Uterus (tissue), 4 donors: Measurements from ENCODE around the gene TMC7. TPM values are rescaled to one million over a fixed set of nuclear protein-coding genes. Genes with fewer than 3 reads are reported as not detected.

Experiments
- DNase-seq, 2 donors: peaks; one replicate each; pipeline ENCODE4 v3.0.0-alpha.2; 2019 to 2020
- H3K27ac ChIP-seq, 2 donors: fragments of 200-600 bp; sonication (generic); 1 replicate in 1 of 2; 2 replicates in 1 of 2; pipeline ENCODE4 v1.5.1; 2016 to 2018
- H3K27me3 ChIP-seq, 2 donors: fragments of 200-600 bp; sonication (generic); one replicate each; pipeline ENCODE4 v1.5.1; 2018 to 2019; ENCODE audit warnings: control low read depth in 1 of 2
- H3K36me3 ChIP-seq, 2 donors: fragments of 200-600 bp; sonication (generic); one replicate each; pipeline ENCODE4 v1.5.1; 2019; ENCODE audit warnings: control low read depth in 1 of 2
- H3K4me1 ChIP-seq, 2 donors: fragments of 200-600 bp; sonication (generic); one replicate each; pipeline ENCODE4 v1.5.1; 2018 to 2019; ENCODE audit warnings: control low read depth in 1 of 2
- H3K4me3 ChIP-seq, 2 donors: fragments of 200-600 bp; sonication (generic); 1 replicate in 1 of 2; 2 replicates in 1 of 2; pipeline ENCODE4 v1.5.1; 2018 to 2019; ENCODE audit warnings: mild to moderate bottlenecking in 1 of 2
- H3K9me3 ChIP-seq, 2 donors: fragments of 200-600 bp; sonication (generic); one replicate each; pipeline ENCODE4 v1.5.1; 2019; ENCODE audit warnings: control low read depth in 1 of 2
- POLR2A ChIP-seq, 2 donors: fragments of 450-650 bp; IDR thresholded peaks; one replicate each; pipeline ENCODE4 v1.6.1; 2016; ENCODE audit warnings: antibody characterized with exemption in 2 of 2, mild to moderate bottlenecking in 1 of 2, moderate library complexity in 1 of 2
- intact Hi-C: fragments of 100-400 bp; cut with DNase I; formaldehyde crosslinking; loops from one replicate; pipeline ENCODE4 v1.15.1; 2023; ENCODE audit warnings: low total_unique reads
- total RNA-seq, 4 donors: library from RNA; depleted of rRNA in 3 of 4; stranded (reverse); fragments of >200 nt in 3 of 4; gene quantifications; one replicate each; pipeline versions ENCODE4 v1.1.0 to v1.2.4, GENCODE V29; 2014 to 2023
- TF ChIP-seq, protein P1 (sequence below), 4 experiments: fragments of 200-600 bp in 2 of 4; fragments of 450-650 bp in 2 of 4; sonication (generic) in 2 of 4; IDR thresholded peaks; one replicate each; pipeline ENCODE4 v1.5.1; 2016 to 2019; ENCODE audit warnings: antibody characterized with exemption in 4 of 4, mild to moderate bottlenecking in 2 of 4, moderate library complexity in 1 of 4
- donor health status: DM: yes; HTN: yes; CAD: no.

The TMC7 gene
- total RNA-seq, result 1 to 10 TPM in 2 of 4 donors, not detected in 2; 1.7 to 1.8 TPM

DNA sequence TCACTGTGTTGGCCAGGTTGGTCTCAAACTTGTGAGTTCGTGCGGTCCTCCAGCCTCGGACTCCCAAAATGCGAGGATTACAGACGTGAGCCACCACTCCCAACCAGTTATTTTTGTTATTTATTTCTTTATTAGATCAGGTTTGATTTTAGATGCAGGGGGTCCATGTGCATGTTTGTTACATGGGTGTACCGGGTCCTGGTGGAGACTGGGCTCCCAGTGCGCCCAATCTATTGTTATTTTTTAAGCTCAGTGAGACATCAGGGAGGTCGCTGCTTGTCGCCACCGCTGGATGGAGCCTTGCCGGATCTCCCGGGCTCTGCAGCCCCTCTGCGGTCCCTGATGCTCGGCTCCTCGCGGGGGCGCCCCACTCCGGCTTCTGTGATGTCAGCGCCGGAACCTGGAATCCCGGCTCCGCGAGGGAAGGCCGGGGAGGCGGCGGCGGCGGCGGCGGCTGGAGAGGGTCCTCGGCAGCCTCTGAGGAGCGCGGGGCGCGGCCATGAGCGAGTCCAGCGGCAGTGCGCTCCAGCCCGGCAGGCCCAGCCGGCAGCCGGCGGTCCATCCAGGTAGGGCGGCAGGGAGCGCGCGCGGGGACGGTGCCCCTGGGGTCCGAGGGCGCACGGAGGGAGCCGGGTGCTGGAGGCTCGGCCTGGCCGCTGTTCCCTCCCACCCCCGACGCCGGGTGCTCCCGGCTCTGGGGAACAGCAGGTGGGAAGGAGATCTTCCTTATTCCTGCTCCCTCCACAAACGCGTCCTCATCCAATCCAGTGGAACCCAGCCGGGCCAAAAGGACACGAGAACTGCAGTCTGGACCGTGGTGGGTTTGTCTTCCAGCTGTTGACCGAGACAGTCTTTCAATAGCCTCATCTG lies at the start of gene TMC7:
TMC7 (plus strand) TSS at position 370 of the 870 bp plus-strand sequence; CDS start at position 500, 130 bp downstream.
- no peaks in the 10 kb centered on the region for H3K27me3 ChIP-seq
- H3K27ac ChIP-seq, result peak within 1 kb of the TSS; percentile 50 to 56
- H3K4me3 ChIP-seq, result peak within 1 kb of the TSS; percentile 20 to 43
- H3K9me3 ChIP-seq, result no peaks in the 10 kb centered on the region
- intact Hi-C loops, result loop anchor here (10.0 kb wide), 1 partner anchor 71 kb away; no protein-coding TSS in a partner anchor
- no peaks in the 10 kb centered on the region for H3K4me1 ChIP-seq
- DNase-seq, result peak; percentile 53 to 56
- H3K36me3 ChIP-seq, result no peaks in the 10 kb centered on the region
- TF ChIP-seq, protein P1, sequence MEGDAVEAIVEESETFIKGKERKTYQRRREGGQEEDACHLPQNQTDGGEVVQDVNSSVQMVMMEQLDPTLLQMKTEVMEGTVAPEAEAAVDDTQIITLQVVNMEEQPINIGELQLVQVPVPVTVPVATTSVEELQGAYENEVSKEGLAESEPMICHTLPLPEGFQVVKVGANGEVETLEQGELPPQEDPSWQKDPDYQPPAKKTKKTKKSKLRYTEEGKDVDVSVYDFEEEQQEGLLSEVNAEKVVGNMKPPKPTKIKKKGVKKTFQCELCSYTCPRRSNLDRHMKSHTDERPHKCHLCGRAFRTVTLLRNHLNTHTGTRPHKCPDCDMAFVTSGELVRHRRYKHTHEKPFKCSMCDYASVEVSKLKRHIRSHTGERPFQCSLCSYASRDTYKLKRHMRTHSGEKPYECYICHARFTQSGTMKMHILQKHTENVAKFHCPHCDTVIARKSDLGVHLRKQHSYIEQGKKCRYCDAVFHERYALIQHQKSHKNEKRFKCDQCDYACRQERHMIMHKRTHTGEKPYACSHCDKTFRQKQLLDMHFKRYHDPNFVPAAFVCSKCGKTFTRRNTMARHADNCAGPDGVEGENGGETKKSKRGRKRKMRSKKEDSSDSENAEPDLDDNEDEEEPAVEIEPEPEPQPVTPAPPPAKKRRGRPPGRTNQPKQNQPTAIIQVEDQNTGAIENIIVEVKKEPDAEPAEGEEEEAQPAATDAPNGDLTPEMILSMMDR (IDR thresholded peaks at IDR 0.05), result peak; percentile 46 to 75 (median 62)
- TF ChIP-seq POLR2A (IDR thresholded peaks at IDR 0.05), result peak in 1 of 2 donors; percentile 9

- Histone ChIP-seq H3K27me3 (no peaks in the 10 kb centered on the region), H3K9me3 (no peaks in the 10 kb centered on the region), H3K27ac (no peak overlapping the region), H3K4me1 (no peaks in the 10 kb centered on the region), H3K4me3 (no peak overlapping the region), H3K36me3 (no peaks in the 10 kb centered on the region)
- TF ChIP-seq POLR2A (IDR thresholded peaks at IDR 0.05), result no peak
- TF ChIP-seq, protein P1 (IDR thresholded peaks at IDR 0.05), result no peak
- DNase-seq, result no peak
- intact Hi-C loops, result no loop called here
Measured at GRCh38 chr16:18936727-18937340, 46.9 kb upstream of the TMC7 start.

- intact Hi-C loops, result no loop called here
- TF ChIP-seq, protein P1 (IDR thresholded peaks at IDR 0.05), result no peak
- TF ChIP-seq POLR2A (IDR thresholded peaks at IDR 0.05), result no peak
- H3K4me3 ChIP-seq, result no peak overlapping the region
Measured at GRCh38 chr16:18937390-18937789, 46.3 kb upstream of the TMC7 start.

DNA sequence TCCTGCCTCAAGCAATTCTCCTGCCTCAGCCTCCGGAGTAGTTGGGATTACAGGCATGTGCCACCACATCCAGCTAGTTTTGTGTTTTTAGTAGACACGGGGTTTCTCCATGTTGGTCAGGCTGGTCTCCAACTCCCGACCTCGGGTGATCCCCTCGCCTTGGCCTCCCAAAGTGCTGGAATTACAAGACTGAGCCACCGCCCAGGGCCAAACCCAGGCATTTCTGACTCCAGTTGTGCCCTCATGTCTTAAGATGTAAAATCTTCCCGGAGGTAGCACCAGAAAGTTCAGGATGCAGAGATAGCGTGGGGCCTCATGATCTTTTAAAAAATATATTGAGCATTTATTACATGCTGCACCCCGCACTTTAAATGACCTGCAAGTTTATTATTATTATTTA lies 44.7 kb upstream of the TMC7 start:
- Histone ChIP-seq H3K4me3 (no peak overlapping the region), H3K4me1 (no peaks in the 10 kb centered on the region), H3K27me3 (no peaks in the 10 kb centered on the region), H3K27ac (no peak overlapping the region), H3K9me3 (no peaks in the 10 kb centered on the region), H3K36me3 (no peaks in the 10 kb centered on the region)
- TF ChIP-seq, protein P1 (IDR thresholded peaks at IDR 0.05), result no peak
- TF ChIP-seq POLR2A (IDR thresholded peaks at IDR 0.05), result no peak
- no peak for DNase-seq
- intact Hi-C loops, result no loop called here

More at GRCh38 chr16:18937390-18937789, 46.3 kb upstream of the TMC7 start:
- DNase-seq, result no peak
- H3K4me1 ChIP-seq, result no peaks in the 10 kb centered on the region
- H3K36me3 ChIP-seq, result no peaks in the 10 kb centered on the region
- no peaks in the 10 kb centered on the region for H3K9me3 ChIP-seq
- H3K27me3 ChIP-seq, result no peaks in the 10 kb centered on the region
- no peak overlapping the region for H3K27ac ChIP-seq

- no peaks in the 10 kb centered on the region for H3K9me3 ChIP-seq
- intact Hi-C loops, result no loop called here
- H3K4me3 ChIP-seq, result no peak overlapping the region
- no peak overlapping the region for H3K27ac ChIP-seq
- no peaks in the 10 kb centered on the region for H3K4me1 ChIP-seq
- H3K36me3 ChIP-seq, result no peaks in the 10 kb centered on the region
- TF ChIP-seq POLR2A (IDR thresholded peaks at IDR 0.05), result no peak
- TF ChIP-seq, protein P1 (IDR thresholded peaks at IDR 0.05), result no peak
- DNase-seq, result no peak
- no peaks in the 10 kb centered on the region for H3K27me3 ChIP-seq
Measured at GRCh38 chr16:18941471-18941870, 42.3 kb upstream of the TMC7 start.
